H1 (cell line): Measurements from ENCODE around the gene PPARA. TPM values are rescaled to one million over a fixed set of nuclear protein-coding genes. Genes with fewer than 3 reads are reported as not detected.

Experiments used
- CTCF ChIA-PET: fragments of 300-600 bp; sonication (Branson Sonifier 250); formaldehyde crosslinking; loops from one replicate; lab custom pipeline; 2021; ENCODE audit not compliant: partially characterized antibody; lab: Charles Lee
- POLR2A ChIA-PET: fragments of 300-600 bp; sonication (Branson Sonifier 250); formaldehyde crosslinking; loops from one replicate; lab custom pipeline; 2021; ENCODE audit warnings: inconsistent platforms; ENCODE audit not compliant: partially characterized antibody; lab: Charles Lee
- DNase-seq, 2 experiments: peaks; one replicate each; pipeline versions ENCODE4 v3.0.0 to v3.0.0-alpha.2; 2010 to 2022; ENCODE audit warnings: low spot score in 2 of 2, low read depth in 1 of 2, mixed read lengths in 1 of 2
- FAIRE-seq: peaks from 2 replicates; lab custom pipeline; 2011; peaks lifted over from hg19 to GRCh38; lab: Jason Lieb, UNC
- H2AFZ ChIP-seq: 2 replicates; pipeline ENCODE4 v1.8.1; 2012; ENCODE audit warnings: low read length, inconsistent platforms
- H2AK5ac ChIP-seq: 2 replicates; pipeline ENCODE4 v1.6.1; 2013; ENCODE audit warnings: low read depth, low read length
- H2BK120ac ChIP-seq: replicated peaks from 2 replicates; pipeline ENCODE3; 2013; ENCODE audit warnings: low read depth, low read length, inconsistent platforms
- H2BK12ac ChIP-seq: 2 replicates; pipeline ENCODE4 v1.6.1; 2013; ENCODE audit warnings: low read depth, low read length
- H2BK15ac ChIP-seq: 2 replicates; pipeline ENCODE4 v1.6.1; 2013; ENCODE audit warnings: low read length
- H2BK20ac ChIP-seq: 2 replicates; pipeline ENCODE4 v1.6.1; 2013; ENCODE audit warnings: low read length
- H2BK5ac ChIP-seq: 2 replicates; pipeline ENCODE4 v1.6.1; 2013; ENCODE audit warnings: low read depth, low read length
- H3K14ac ChIP-seq: 2 replicates; pipeline ENCODE4 v1.6.1; 2013; ENCODE audit warnings: inconsistent platforms; ENCODE audit not compliant: insufficient read length
- H3K18ac ChIP-seq: 2 replicates; pipeline ENCODE4 v1.6.1; 2013; ENCODE audit warnings: low read length; ENCODE audit errors: extremely low read depth
- H3K23ac ChIP-seq: 2 replicates; pipeline ENCODE4 v1.6.1; 2013; ENCODE audit warnings: inconsistent platforms; ENCODE audit not compliant: insufficient read length
- H3K23me2 ChIP-seq: 2 replicates; pipeline ENCODE4 v1.6.1; 2013; ENCODE audit warnings: low read depth, low read length
- H3K27ac ChIP-seq: 2 replicates; pipeline ENCODE4 v1.6.1; 2011; ENCODE audit warnings: low read depth, low read length, inconsistent platforms
- H3K27me3 ChIP-seq, 4 experiments: replicated peaks in 1 of 4; 1 replicate in 1 of 4; 2 replicates in 3 of 4; pipeline versions ENCODE4 v1.6.1 to v1.8.1; 2011 to 2013; ENCODE audit warnings: low read length in 3 of 4, mild to moderate bottlenecking in 3 of 4, inconsistent platforms in 2 of 4, mixed read lengths in 2 of 4, moderate library complexity in 1 of 4; ENCODE audit not compliant: control insufficient read depth in 3 of 4, insufficient read depth in 3 of 4; ENCODE audit errors: extremely low read depth in 1 of 4
- H3K36me3 ChIP-seq, 4 experiments: 2 replicates each; pipeline versions ENCODE4 v1.6.1 to v1.8.1; 2011 to 2013; ENCODE audit warnings: mild to moderate bottlenecking in 4 of 4, low read length in 3 of 4, moderate library complexity in 2 of 4, control low read depth in 1 of 4, inconsistent platforms in 1 of 4; ENCODE audit not compliant: insufficient read depth in 4 of 4, control insufficient read depth in 2 of 4
- H3K4ac ChIP-seq: replicated peaks from 2 replicates; pipeline ENCODE3; 2013; ENCODE audit warnings: low read length, low read depth, mixed read lengths, inconsistent platforms; ENCODE audit not compliant: insufficient read length
- H3K4me1 ChIP-seq, 4 experiments: replicated peaks in 1 of 4; 1 replicate in 1 of 4; 2 replicates in 3 of 4; pipeline versions ENCODE4 v1.6.1 to v1.8.1; 2011 to 2013; ENCODE audit warnings: low read length in 3 of 4, inconsistent platforms in 2 of 4, mixed read lengths in 1 of 4; ENCODE audit not compliant: insufficient read depth in 4 of 4, control insufficient read depth in 3 of 4
- H3K4me2 ChIP-seq, 2 experiments: 2 replicates each; pipeline versions ENCODE4 v1.6.1 to v1.8.1; 2011 to 2013; ENCODE audit warnings: low read depth in 2 of 2, low read length in 2 of 2, control low read depth in 1 of 2, inconsistent platforms in 1 of 2, mild to moderate bottlenecking in 1 of 2; ENCODE audit not compliant: insufficient read depth in 1 of 2
- H3K4me3 ChIP-seq, 4 experiments: fragments of 200-600, 300-600 bp in 1 of 4; sonication (generic), shearing (Covaris generic), sonication (Bioruptor Twin) in 1 of 4; 2 replicates each; pipeline versions ENCODE4 v1.5.1 to v1.8.1; 2011 to 2016; ENCODE audit warnings: low read length in 4 of 4, low read depth in 3 of 4, control low read depth in 2 of 4, inconsistent platforms in 2 of 4, mild to moderate bottlenecking in 2 of 4, mixed read lengths in 1 of 4, moderate library complexity in 1 of 4; ENCODE audit not compliant: insufficient read depth in 2 of 4; ENCODE audit errors: extremely low read depth in 1 of 4
- H3K56ac ChIP-seq: replicated peaks from 2 replicates; pipeline ENCODE3; 2013; ENCODE audit warnings: low read depth, mild to moderate bottlenecking, mixed read lengths, low read length, inconsistent platforms; ENCODE audit not compliant: insufficient read length
- H3K79me1 ChIP-seq: 2 replicates; pipeline ENCODE4 v1.6.1; 2013; ENCODE audit warnings: low read depth, low read length, control low read depth
- H3K79me2 ChIP-seq, 2 experiments: 2 replicates each; pipeline versions ENCODE4 v1.6.1 to v1.8.1; 2012 to 2013; ENCODE audit warnings: low read length in 2 of 2, mild to moderate bottlenecking in 2 of 2, inconsistent platforms in 1 of 2; ENCODE audit not compliant: insufficient read depth in 2 of 2, control insufficient read depth in 1 of 2
- H3K9ac ChIP-seq, 4 experiments: replicated peaks in 1 of 4; 1 replicate in 1 of 4; 2 replicates in 3 of 4; pipeline versions ENCODE4 v1.6.1 to v1.8.1; 2011 to 2013; ENCODE audit warnings: low read depth in 3 of 4, low read length in 3 of 4, control low read depth in 2 of 4, mild to moderate bottlenecking in 2 of 4, moderate library complexity in 2 of 4, inconsistent platforms in 1 of 4; ENCODE audit errors: extremely low read depth in 1 of 4
- H3K9me3 ChIP-seq, 2 experiments: 2 replicates each; pipeline versions ENCODE4 v1.6.1 to v1.8.1; 2012 to 2013; ENCODE audit warnings: mild to moderate bottlenecking in 2 of 2, moderate library complexity in 2 of 2, control low read depth in 1 of 2, inconsistent platforms in 1 of 2, low read depth in 1 of 2, low read length in 1 of 2, mixed read lengths in 1 of 2; ENCODE audit not compliant: insufficient read depth in 2 of 2
- H4K20me1 ChIP-seq, 2 experiments: replicated peaks in 1 of 2; 2 replicates each; pipeline versions ENCODE3 to v1.8.1; 2011 to 2013; ENCODE audit warnings: inconsistent platforms in 2 of 2, low read length in 2 of 2, mild to moderate bottlenecking in 1 of 2; ENCODE audit not compliant: insufficient read depth in 2 of 2, control insufficient read depth in 1 of 2
- H4K5ac ChIP-seq: 2 replicates; pipeline ENCODE4 v1.6.1; 2013; ENCODE audit warnings: low read length, low read depth, mixed read lengths, inconsistent platforms; ENCODE audit not compliant: insufficient read length
- H4K8ac ChIP-seq: 2 replicates; pipeline ENCODE4 v1.8.0; 2013; ENCODE audit warnings: mild to moderate bottlenecking, moderate library complexity, low read length, inconsistent platforms; ENCODE audit not compliant: insufficient read depth; ENCODE audit errors: extremely low read depth
- H4K91ac ChIP-seq: replicated peaks from 2 replicates; pipeline ENCODE3; 2013; ENCODE audit warnings: low read length, mixed read lengths, inconsistent platforms; ENCODE audit not compliant: insufficient read length
- CHD2 ChIP-seq: IDR thresholded peaks from 2 replicates; pipeline ENCODE4 v1.6.1; 2012; ENCODE audit warnings: low read length, improper control_type of control experiment
- FOSL1 ChIP-seq: IDR thresholded peaks from 2 replicates; pipeline ENCODE4 v1.6.1; 2011; ENCODE audit warnings: mild to moderate bottlenecking, low read depth, low read length, moderate library complexity; ENCODE audit not compliant: insufficient read depth
- KDM5A ChIP-seq: fragments of 200-600 bp; IDR thresholded peaks from 2 replicates; pipeline ENCODE4 v1.7.1; 2012; ENCODE audit warnings: mild to moderate bottlenecking, low read length, inconsistent platforms, mixed read lengths
- RAD21 ChIP-seq, 2 experiments: IDR thresholded peaks in 1 of 2; conservative IDR thresholded peaks in 1 of 2; 2 replicates each; pipeline ENCODE4 v1.6.1; 2011; ENCODE audit warnings: low read depth in 2 of 2, low read length in 2 of 2, improper control_type of control experiment in 1 of 2, inconsistent platforms in 1 of 2, mild to moderate bottlenecking in 1 of 2, moderate library complexity in 1 of 2
- SIN3A ChIP-seq, 2 experiments: IDR thresholded peaks in 1 of 2; conservative IDR thresholded peaks in 1 of 2; 2 replicates each; pipeline ENCODE4 v1.6.1; 2011 to 2012; ENCODE audit warnings: low read length in 2 of 2, improper control_type of control experiment in 1 of 2, low read depth in 1 of 2, mild to moderate bottlenecking in 1 of 2
- TBP ChIP-seq: IDR thresholded peaks from 2 replicates; pipeline ENCODE4 v1.6.1; 2011; ENCODE audit warnings: low read depth, low read length, improper control_type of control experiment
- ZNF274 ChIP-seq: IDR thresholded peaks from 2 replicates; pipeline ENCODE4 v1.7.0; 2012; ENCODE audit warnings: low read length, borderline replicate concordance; ENCODE audit errors: extremely low read depth
- WGBS, 2 experiments: shearing (Covaris generic) in 1 of 2; methylation state at CpG; one replicate each; pipeline versions ENCODE4 v1.1.6 to v1.1.7; 2013 to 2015; ENCODE audit warnings: low lambda C conversion rate in 2 of 2, mixed read lengths in 2 of 2, inconsistent platforms in 1 of 2, low coverage in 1 of 2, missing lambda C conversion rate in 1 of 2; ENCODE audit not compliant: insufficient replicate concordance in 2 of 2, insufficient coverage in 1 of 2, insufficient read length in 1 of 2; ENCODE audit errors: extremely low coverage in 1 of 2, missing lambda C conversion rate in 1 of 2; 5-methylcytosine and 5-hydroxymethylcytosine counted together
- polyA plus RNA-seq, 7 experiments: library from polyadenylated mRNA; depleted of rRNA in 3 of 7; stranded (reverse) in 5 of 7; unstranded in 2 of 7; fragments of >200 nt in 5 of 7; fragments of 200-250 nt in 2 of 7; gene quantifications; 1 replicate in 5 of 7; 2 replicates in 1 of 7; 4 replicates in 1 of 7; pipeline versions ENCODE4 v1.2.1 to v1.2.3, GENCODE V29; 2011 to 2013; ENCODE audit warnings: missing spikeins in 2 of 7, mixed read lengths in 2 of 7
- total RNA-seq: library from RNA; stranded (reverse); fragmentation: NEBNext Ultra II Directional; extraction: Animal tissue kit (Norgen Biotek cat#: 25700); gene quantifications from 2 replicates; pipeline ENCODE4 v1.2.1, GENCODE V29; 2021
- TF ChIP-seq, protein P1 (sequence below): IDR thresholded peaks from 2 replicates; pipeline ENCODE4 v1.6.1; 2011; ENCODE audit warnings: low read length, improper control_type of control experiment

The PPARA gene
- total and polyA plus RNA-seq, 2 of the 8 experiments (the other 6 are each of a cell fraction or from before 2014, with no cell fraction given): 3.1 to 8.2 TPM

DNA sequence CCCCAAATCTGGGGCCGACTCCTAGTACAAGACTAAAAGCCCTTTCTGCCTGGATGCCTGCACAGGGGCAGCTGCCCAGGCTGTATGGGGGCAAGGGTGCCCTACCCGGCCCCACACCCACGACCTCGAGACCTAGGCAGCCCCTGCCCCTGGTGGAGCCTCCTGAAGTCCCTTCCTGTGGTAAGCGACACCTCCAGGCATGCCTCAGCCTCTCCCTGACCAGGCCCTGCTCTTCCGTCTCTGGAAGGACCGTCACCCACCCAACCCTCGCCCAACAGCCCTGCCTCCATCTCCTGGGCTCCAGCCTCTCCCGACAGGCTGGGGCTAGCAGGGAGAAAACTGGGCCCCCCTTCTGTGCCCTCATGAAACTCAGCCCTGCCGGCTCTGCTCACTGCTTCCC lies 22.8 kb upstream of the PPARA start:
- POLR2A ChIA-PET: no interaction called here
- no peak for DNase-seq

More for the DNA sequence above, 22.8 kb upstream of the PPARA start:
- peak overlapping the region; percentile 68 for H4K8ac ChIP-seq
- no peak overlapping the region for H4K91ac ChIP-seq
- peaks cover 0 to 1% of the 10 kb centered on the region in 2 experiments for H4K20me1 ChIP-seq
- no peak overlapping the region for H2AK5ac ChIP-seq
- TF ChIP-seq RAD21 (IDR thresholded peaks at IDR 0.05 in 1 of 2, conservative IDR thresholded peaks at IDR 0.05 in 1 of 2; ENCODE audit: low read depth in 2 of 2, low read length in 2 of 2) (no peak), TBP (no peak), SIN3A (conservative IDR thresholded peaks at IDR 0.05 in 1 of 2, IDR thresholded peaks at IDR 0.05 in 1 of 2; ENCODE audit: low read depth in 1 of 2, low read length in 2 of 2) (no peak), KDM5A (no peak), FOSL1 (no peak), ZNF274 (no peak), CHD2 (no peak)
- TF ChIP-seq, protein P1, sequence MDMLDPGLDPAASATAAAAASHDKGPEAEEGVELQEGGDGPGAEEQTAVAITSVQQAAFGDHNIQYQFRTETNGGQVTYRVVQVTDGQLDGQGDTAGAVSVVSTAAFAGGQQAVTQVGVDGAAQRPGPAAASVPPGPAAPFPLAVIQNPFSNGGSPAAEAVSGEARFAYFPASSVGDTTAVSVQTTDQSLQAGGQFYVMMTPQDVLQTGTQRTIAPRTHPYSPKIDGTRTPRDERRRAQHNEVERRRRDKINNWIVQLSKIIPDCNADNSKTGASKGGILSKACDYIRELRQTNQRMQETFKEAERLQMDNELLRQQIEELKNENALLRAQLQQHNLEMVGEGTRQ: no peak
- H3K79me2 ChIP-seq: no peaks in the 10 kb centered on the region
- H3K4me2 ChIP-seq: no peak overlapping the region
- no peak overlapping the region for H3K9ac ChIP-seq
- no peak overlapping the region for H3K14ac ChIP-seq
- H3K56ac ChIP-seq: no peak overlapping the region
- no peak overlapping the region for H3K4me3 ChIP-seq
- no peak overlapping the region for H3K23ac ChIP-seq
- H3K18ac ChIP-seq: no peak overlapping the region
- no peak overlapping the region for H2BK5ac ChIP-seq
- no peak overlapping the region for H3K27ac ChIP-seq
- H3K4me1 ChIP-seq: no peaks in the 10 kb centered on the region; a peak in 2 of 7 replicates
- no peak overlapping the region for H2AFZ ChIP-seq
- no peaks in the 10 kb centered on the region for H3K9me3 ChIP-seq
- H3K4ac ChIP-seq: no peak overlapping the region
- no peaks in the 10 kb centered on the region for H3K36me3 ChIP-seq
- no peak overlapping the region for H2BK20ac ChIP-seq
- WGBS, 2 experiments: 76% methylated on average over 7 of the region's 10 CpGs; no CpG with 5 or more reads in 1 of the 2 experiments
- no peak overlapping the region for H2BK15ac ChIP-seq
- H3K27me3 ChIP-seq: peaks cover 0 to 5% (median 0%) of the 10 kb centered on the region in 4 experiments; a peak in 2 of 7 replicates
- no peak overlapping the region for H2BK120ac ChIP-seq
- H3K23me2 ChIP-seq: no peaks in the 10 kb centered on the region
- no peak overlapping the region for H4K5ac ChIP-seq
- H2BK12ac ChIP-seq: no peak overlapping the region
- H3K79me1 ChIP-seq: no peaks in the 10 kb centered on the region
- CTCF ChIA-PET: interaction anchor here (1.4 kb wide), 1 partner anchor 133 kb away, joined by 3 read pairs; no protein-coding TSS in a partner anchor
- FAIRE-seq: no peak
